Measurements from ENCODE around the gene FPGS.
"Not testable (repeated sequence)": the region's sequence is repeated elsewhere in the genome, so short reads cannot be mapped to it uniquely, and the experiment has no call there.

The FPGS gene

GRCh38 chr9:127845619-127846018, 42.9 kb downstream of the FPGS start:
- not testable (repeated sequence) for DNase-seq

GRCh38 chr9:127846443-127847177, 43.9 kb downstream of the FPGS start:
- DNase-seq = no peak

GRCh38 chr9:127847178-127847510, 44.5 kb downstream of the FPGS start:
- no peak for DNase-seq

GRCh38 chr9:127847833-127848755, 45.4 kb downstream of the FPGS start:
- no peak for DNase-seq

- no peak for DNase-seq
Measured at GRCh38 chr9:127848756-127849504, 46.2 kb downstream of the FPGS start.

- no peak for DNase-seq
Measured at GRCh38 chr9:127850286-127850830, 47.7 kb downstream of the FPGS start.

GRCh38 chr9:127852829-127853228, 50.1 kb downstream of the FPGS start:
- no peak for DNase-seq

GRCh38 chr9:127853312-127854183, 50.9 kb downstream of the FPGS start:
- DNase-seq = no peak

- no peak for DNase-seq
Measured at GRCh38 chr9:127854184-127854806, 51.6 kb downstream of the FPGS start, which contains the start of gene ENG. TSS of gene ENG (minus strand) at chr9:127854658. CDS start at chr9:127854355, 303 bp downstream.

GRCh38 chr9:127854960-127855359, 52.3 kb downstream of the FPGS start:
- no peak for DNase-seq

GRCh38 chr9:127855522-127855921, 52.8 kb downstream of the FPGS start:
- no peak for DNase-seq

- DNase-seq = no peak
Measured at GRCh38 chr9:127856094-127856728, 53.5 kb downstream of the FPGS start.

GRCh38 chr9:127856729-127857116, 54.0 kb downstream of the FPGS start:
- no peak for DNase-seq

- DNase-seq = no peak
Measured at GRCh38 chr9:127857278-127857677, 54.6 kb downstream of the FPGS start.

GRCh38 chr9:127858041-127858512, 55.4 kb downstream of the FPGS start:
- no peak for DNase-seq

- no peak for DNase-seq
Measured at GRCh38 chr9:127860260-127860659, 57.6 kb downstream of the FPGS start.

- no peak for DNase-seq
Measured at GRCh38 chr9:127860779-127861178, 58.1 kb downstream of the FPGS start.

- no peak for DNase-seq
Measured at GRCh38 chr9:127862075-127863011, 59.7 kb downstream of the FPGS start.

GRCh38 chr9:127863191-127863621, 60.5 kb downstream of the FPGS start:
- no peak for DNase-seq

Data from NCI-H2107 (cell line).